Endodermal cell (in vitro differentiated cells): ENCODE data around the gene EI24. TPM values are rescaled to one million over a fixed set of nuclear protein-coding genes. Genes with fewer than 3 reads are reported as not detected.
"Not testable (repeated sequence)": the region's sequence is repeated elsewhere in the genome, so short reads cannot be mapped to it uniquely, and the experiment has no call there.

Source experiments
- DNase-seq: peaks from one replicate; pipeline ENCODE4 v3.0.0-alpha.2; 2017
- H3K27ac ChIP-seq: 2 replicates; pipeline ENCODE4 v1.5.1; 2013; ENCODE audit warnings: mild to moderate bottlenecking, low read depth, low read length, moderate library complexity
- H3K27me3 ChIP-seq: 2 replicates; pipeline ENCODE4 v1.6.1; 2013; ENCODE audit warnings: mild to moderate bottlenecking, low read length, moderate library complexity; ENCODE audit not compliant: insufficient read depth, control insufficient read depth, poor library complexity, severe bottlenecking
- H3K36me3 ChIP-seq: 2 replicates; pipeline ENCODE4 v1.7.0; 2013; ENCODE audit warnings: mild to moderate bottlenecking, low read length, moderate library complexity; ENCODE audit not compliant: control insufficient read depth, insufficient read depth
- H3K4me1 ChIP-seq: one replicate; pipeline ENCODE4 v1.7.0; 2013; ENCODE audit warnings: low read length; ENCODE audit not compliant: control insufficient read depth, insufficient read depth
- H3K4me3 ChIP-seq: 2 replicates; pipeline ENCODE4 v1.5.1; 2013; ENCODE audit warnings: mild to moderate bottlenecking, low read length, moderate library complexity
- H3K9ac ChIP-seq: 2 replicates; pipeline ENCODE4 v1.6.1; 2013; ENCODE audit warnings: mild to moderate bottlenecking, low read length, moderate library complexity; ENCODE audit not compliant: poor library complexity, severe bottlenecking; ENCODE audit errors: extremely low read depth
- H3K9me3 ChIP-seq: 2 replicates; pipeline ENCODE4 v1.6.1; 2013; ENCODE audit warnings: mild to moderate bottlenecking, low read length, moderate library complexity; ENCODE audit not compliant: control insufficient read depth
- H3K27ac Mint-ChIP-seq: 2 replicates; pipeline ENCODE4 v1.8.0; 2020; ENCODE audit warnings: mixed read lengths
- H3K27me3 Mint-ChIP-seq: 2 replicates; pipeline ENCODE4 v1.8.0; 2021; ENCODE audit warnings: mild to moderate bottlenecking, mixed read lengths; ENCODE audit not compliant: insufficient read depth
- H3K36me3 Mint-ChIP-seq: 2 replicates; pipeline ENCODE4 v1.8.0; 2020; ENCODE audit warnings: low read depth, mixed read lengths
- H3K4me1 Mint-ChIP-seq: 2 replicates; pipeline ENCODE4 v1.8.0; 2020; ENCODE audit warnings: mixed read lengths
- H3K4me3 Mint-ChIP-seq: 2 replicates; pipeline ENCODE4 v1.8.0; 2020; ENCODE audit warnings: mild to moderate bottlenecking, moderate library complexity, mixed read lengths
- H3K9me3 Mint-ChIP-seq: 2 replicates; pipeline ENCODE4 v1.8.0; 2020; ENCODE audit warnings: mild to moderate bottlenecking, mixed read lengths
- WGBS, 2 experiments: methylation state at CpG; one replicate each; pipeline versions ENCODE4 v1.1.5 to v1.1.7; 2013; ENCODE audit warnings: missing lambda C conversion rate in 2 of 2, mixed read lengths in 1 of 2; ENCODE audit not compliant: insufficient coverage in 1 of 2, insufficient read length in 1 of 2; 5-methylcytosine and 5-hydroxymethylcytosine counted together
- total RNA-seq, 2 donors: library from RNA; stranded (reverse); fragmentation: NEBNext Ultra II Directional in 1 of 2; extraction: Animal tissue kit (Norgen Biotek cat#: 25700) in 1 of 2; gene quantifications; 2 replicates in 1 of 2; 3 replicates in 1 of 2; pipeline ENCODE4 v1.2.1, GENCODE V29; 2021
- TF ChIP-seq, protein P1 (sequence below): fragments of 200-600 bp; sonication (generic); conservative IDR thresholded peaks from 2 replicates; pipeline ENCODE4 v1.5.0; 2021; ENCODE audit warnings: antibody characterized with exemption, mild to moderate bottlenecking

The EI24 gene
- total RNA-seq, 2 donors from 2014 or later, result 102 to 110 TPM

- Histone ChIP-seq H3K27me3 (no peaks in the 10 kb centered on the region), H3K27ac (no peak overlapping the region), H3K36me3 (peaks cover 37% of the 10 kb centered on the region), H3K4me1 (peaks cover 4% of the 10 kb centered on the region), H3K9me3 (peaks cover 8% of the 10 kb centered on the region), H3K9ac (no peak overlapping the region), H3K4me3 (peak overlapping the region; percentile 98)
- Mint-ChIP-seq H3K27ac (no peak overlapping the region), H3K9me3 (peaks cover 14% of the 10 kb centered on the region), H3K36me3 (peaks cover 27% of the 10 kb centered on the region), H3K4me3 (peak overlapping the region; percentile 78), H3K27me3 (no peaks in the 10 kb centered on the region), H3K4me1 (peaks cover 12% of the 10 kb centered on the region)
- DNase-seq, result no peak
- 95 to 100% methylated on average over 1 to 2 of the region's 2 CpGs for WGBS, 2 experiments
- TF ChIP-seq, protein P1, sequence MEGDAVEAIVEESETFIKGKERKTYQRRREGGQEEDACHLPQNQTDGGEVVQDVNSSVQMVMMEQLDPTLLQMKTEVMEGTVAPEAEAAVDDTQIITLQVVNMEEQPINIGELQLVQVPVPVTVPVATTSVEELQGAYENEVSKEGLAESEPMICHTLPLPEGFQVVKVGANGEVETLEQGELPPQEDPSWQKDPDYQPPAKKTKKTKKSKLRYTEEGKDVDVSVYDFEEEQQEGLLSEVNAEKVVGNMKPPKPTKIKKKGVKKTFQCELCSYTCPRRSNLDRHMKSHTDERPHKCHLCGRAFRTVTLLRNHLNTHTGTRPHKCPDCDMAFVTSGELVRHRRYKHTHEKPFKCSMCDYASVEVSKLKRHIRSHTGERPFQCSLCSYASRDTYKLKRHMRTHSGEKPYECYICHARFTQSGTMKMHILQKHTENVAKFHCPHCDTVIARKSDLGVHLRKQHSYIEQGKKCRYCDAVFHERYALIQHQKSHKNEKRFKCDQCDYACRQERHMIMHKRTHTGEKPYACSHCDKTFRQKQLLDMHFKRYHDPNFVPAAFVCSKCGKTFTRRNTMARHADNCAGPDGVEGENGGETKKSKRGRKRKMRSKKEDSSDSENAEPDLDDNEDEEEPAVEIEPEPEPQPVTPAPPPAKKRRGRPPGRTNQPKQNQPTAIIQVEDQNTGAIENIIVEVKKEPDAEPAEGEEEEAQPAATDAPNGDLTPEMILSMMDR, result no peak
Observed at GRCh38 chr11:125570952-125571351, 1.7 kb downstream of the EI24 start.

DNA sequence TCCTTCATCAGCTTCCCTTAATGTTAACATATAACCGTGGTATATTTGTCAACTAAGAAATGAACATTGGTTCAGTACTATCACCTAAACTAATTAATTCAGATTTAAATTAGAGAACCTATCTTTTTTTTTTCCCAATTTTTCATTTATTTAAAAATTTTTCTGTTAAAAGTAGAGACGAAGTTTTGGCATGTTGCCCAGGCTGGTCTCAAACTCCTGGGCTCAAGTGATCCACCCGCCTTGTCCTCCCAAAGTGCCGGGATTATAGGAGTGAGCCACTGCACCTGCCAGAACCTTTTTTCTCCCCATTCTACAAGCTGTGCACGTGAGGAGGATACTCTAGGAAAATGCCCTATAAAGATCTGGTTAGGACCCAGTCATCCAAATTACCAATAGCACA, 3.6 kb downstream of the EI24 start:
- 94% methylated on average over 5 of the region's 5 CpGs; no CpG with 5 or more reads in 1 of the 2 experiments for WGBS, 2 experiments
- Mint-ChIP-seq H3K27me3 (no peaks in the 10 kb centered on the region), H3K27ac (no peak overlapping the region), H3K4me1 (peaks cover 12% of the 10 kb centered on the region), H3K9me3 (peaks cover 3% of the 10 kb centered on the region), H3K4me3 (no peak overlapping the region), H3K36me3 (peaks cover 41% of the 10 kb centered on the region)
- Histone ChIP-seq H3K36me3 (peaks cover 52% of the 10 kb centered on the region), H3K4me3 (no peak overlapping the region), H3K4me1 (peaks cover 4% of the 10 kb centered on the region), H3K9me3 (no peaks in the 10 kb centered on the region), H3K9ac (no peak overlapping the region), H3K27ac (no peak overlapping the region), H3K27me3 (no peaks in the 10 kb centered on the region)
- DNase-seq, result no peak
- TF ChIP-seq, protein P1, result no peak

DNA sequence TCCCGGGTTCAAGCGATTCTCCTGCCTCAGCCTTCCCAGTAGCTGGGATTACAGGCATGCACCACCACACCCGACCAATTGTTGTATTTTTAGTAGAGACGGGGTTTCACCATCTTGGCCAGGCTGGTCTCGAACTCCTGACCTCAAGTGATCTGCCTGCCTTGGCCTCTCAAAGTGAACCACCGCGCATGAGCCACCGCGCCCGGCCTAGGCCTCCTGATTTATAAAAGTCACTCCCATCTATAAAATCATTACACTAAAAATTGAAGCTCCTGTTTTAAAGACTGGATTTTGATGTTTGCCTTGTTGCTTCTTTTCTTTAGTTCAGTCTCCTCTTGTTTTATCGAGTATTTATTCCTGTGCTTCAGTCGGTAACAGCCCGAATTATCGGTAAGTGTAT, 7.9 kb downstream of the EI24 start:
- not testable (repeated sequence) for H3K4me1 ChIP-seq, H3K9ac ChIP-seq, DNase-seq, H3K27me3 Mint-ChIP-seq, H3K9me3 ChIP-seq, H3K9me3 Mint-ChIP-seq, H3K27me3 ChIP-seq, H3K27ac Mint-ChIP-seq, H3K4me3 ChIP-seq, H3K4me1 Mint-ChIP-seq, H3K27ac ChIP-seq, H3K4me3 Mint-ChIP-seq
- peaks cover 60% of the 10 kb centered on the region for H3K36me3 Mint-ChIP-seq
- H3K36me3 ChIP-seq, result peaks cover 94% of the 10 kb centered on the region
- WGBS, 2 experiments, result 94 to 95% methylated on average over 9 to 14 of the region's 14 CpGs

DNA sequence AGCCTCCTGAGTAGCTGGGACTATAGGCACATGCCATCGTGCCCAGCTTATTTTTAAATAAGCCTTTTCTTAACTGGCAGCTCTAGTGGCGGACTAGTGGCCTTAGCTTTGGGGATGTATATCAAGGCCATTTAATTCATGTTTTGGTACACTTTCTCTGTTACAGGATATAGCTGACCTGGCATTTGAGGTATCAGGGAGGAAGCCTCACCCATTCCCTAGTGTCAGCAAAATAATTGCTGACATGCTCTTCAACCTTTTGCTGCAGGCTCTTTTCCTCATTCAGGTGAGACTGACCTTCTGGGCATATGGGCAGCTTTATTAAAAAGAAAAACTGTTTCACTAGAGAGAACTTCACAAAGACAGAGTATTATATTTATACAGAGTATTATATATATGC, 9.5 kb downstream of the EI24 start:
- H3K4me3 ChIP-seq, result no peak overlapping the region
- H3K27ac ChIP-seq, result no peak overlapping the region
- TF ChIP-seq, protein P1, result no peak
- H3K27me3 ChIP-seq, result no peaks in the 10 kb centered on the region
- DNase-seq, result no peak
- Mint-ChIP-seq H3K36me3 (peaks cover 65% of the 10 kb centered on the region), H3K4me1 (no peaks in the 10 kb centered on the region), H3K27me3 (no peaks in the 10 kb centered on the region), H3K27ac (no peak overlapping the region), H3K4me3 (no peak overlapping the region), H3K9me3 (no peaks in the 10 kb centered on the region)
- WGBS, 2 experiments, result 100% methylated on average over 2 of the region's 2 CpGs
- no peaks in the 10 kb centered on the region for H3K4me1 ChIP-seq
- no peak overlapping the region for H3K9ac ChIP-seq
- no peaks in the 10 kb centered on the region for H3K9me3 ChIP-seq
- peaks cover 95% of the 10 kb centered on the region for H3K36me3 ChIP-seq
